Measurements from ENCODE around the gene ZFAND6. TPM values are rescaled to one million over a fixed set of nuclear protein-coding genes. Genes with fewer than 3 reads are reported as not detected.

Gene ZFAND6
- total RNA-seq, 4 donors from 2014 or later = 75.9 to 154 (median 81.0) TPM

GRCh38 chr15:80058044-80058443 lies 1.4 kb upstream of the ZFAND6 start:
- no peaks in the 10 kb centered on the region for H3K27me3 ChIP-seq
- no peaks in the 10 kb centered on the region for H3K9me3 ChIP-seq
- TF ChIP-seq CTCF (IDR thresholded peaks at IDR 0.05) (no peak), POLR2A (IDR thresholded peaks at IDR 0.05) (no peak)
- H3K4me1 ChIP-seq = peaks cover 0 to 26% (median 3%) of the 10 kb centered on the region in 4 donors
- H3K4me3 ChIP-seq = no peak overlapping the region
- DNase-seq = no peak
- no peak overlapping the region for H3K27ac ChIP-seq
- no peaks in the 10 kb centered on the region for H3K36me3 ChIP-seq

- H3K36me3 ChIP-seq = no peaks in the 10 kb centered on the region
- no peaks in the 10 kb centered on the region for H3K27me3 ChIP-seq
- no peaks in the 10 kb centered on the region for H3K9me3 ChIP-seq
- peak overlapping the region; percentile 98 to 99 (median 99) for H3K27ac ChIP-seq
- H3K4me1 ChIP-seq = peaks cover 0 to 26% (median 3%) of the 10 kb centered on the region in 4 donors
- DNase-seq = peak in 2 of 3 donors; percentile 39 to 78
- TF ChIP-seq POLR2A (IDR thresholded peaks at IDR 0.05) (no peak), CTCF (IDR thresholded peaks at IDR 0.05) (peak in 1 of 6 experiments; percentile 9)
- peak overlapping the region; percentile 82 to 92 (median 88) for H3K4me3 ChIP-seq
These were observed 395 bp downstream of the ZFAND6 start for GRCh38 chr15:80059786-80060355.

- Histone ChIP-seq H3K9me3 (no peaks in the 10 kb centered on the region), H3K4me1 (peaks cover 0 to 26% (median 3%) of the 10 kb centered on the region in 4 donors), H3K27ac (peak overlapping the region; percentile 98 to 99 (median 99)), H3K36me3 (no peaks in the 10 kb centered on the region), H3K27me3 (no peaks in the 10 kb centered on the region), H3K4me3 (peak overlapping the region; percentile 82 to 92 (median 88))
- TF ChIP-seq POLR2A (IDR thresholded peaks at IDR 0.05) (peak; percentile 42 to 51), CTCF (IDR thresholded peaks at IDR 0.05) (peak in 1 of 6 experiments; percentile 6)
- peak; percentile 31 to 83 (median 77) for DNase-seq
These were observed 1.0 kb downstream of the ZFAND6 start for GRCh38 chr15:80060356-80061006.

GRCh38 chr15:80061582-80061981 lies 2.1 kb downstream of the ZFAND6 start:
- Histone ChIP-seq H3K9me3 (no peaks in the 10 kb centered on the region), H3K27ac (no peak overlapping the region), H3K36me3 (no peaks in the 10 kb centered on the region), H3K4me1 (peaks cover 0 to 26% (median 3%) of the 10 kb centered on the region in 4 donors), H3K4me3 (peak overlapping the region in 2 of 4 donors; percentile 88 to 92), H3K27me3 (no peaks in the 10 kb centered on the region)
- no peak for TF ChIP-seq CTCF (IDR thresholded peaks at IDR 0.05)
- no peak for DNase-seq

- no peaks in the 10 kb centered on the region for H3K9me3 ChIP-seq
- H3K27ac ChIP-seq = no peak overlapping the region
- no peak overlapping the region for H3K4me3 ChIP-seq
- no peaks in the 10 kb centered on the region for H3K36me3 ChIP-seq
- peaks cover 0 to 25% (median 3%) of the 10 kb centered on the region in 4 donors for H3K4me1 ChIP-seq
- DNase-seq = no peak
- no peaks in the 10 kb centered on the region for H3K27me3 ChIP-seq
- TF ChIP-seq POLR2A (IDR thresholded peaks at IDR 0.05) (no peak), CTCF (IDR thresholded peaks at IDR 0.05) (no peak)
These were observed 7.4 kb downstream of the ZFAND6 start for GRCh38 chr15:80066912-80067311.

Measured in Peyer's patch (tissue), 4 donors.